Measurements from ENCODE around the gene SLC30A10.
A peak's percentile ranks its signal among the peaks of the same experiment; 100 is the strongest.
"Not testable (repeated sequence)": the region's sequence is repeated elsewhere in the genome, so short reads cannot be mapped to it uniquely, and the experiment has no call there.

Gene SLC30A10

GRCh38 chr1:219927956-219928790 lies at the start of gene SLC30A10:
Gene SLC30A10, minus strand, starts transcription at chr1:219928557. Its CDS starts 117 bp downstream, at chr1:219928440.
- in situ Hi-C loops (cut with MboI; ENCODE audit: low pct_unique_long_range_greater_than_20kb, low sequenced_read_pairs) = no loop called here
- DNase-seq = peak; percentile 16

GRCh38 chr1:219973213-219973612 lies 44.9 kb upstream of the SLC30A10 start:
- DNase-seq = no peak
- in situ Hi-C loops (cut with MboI; ENCODE audit: low pct_unique_long_range_greater_than_20kb, low sequenced_read_pairs) = no loop called here

DNA sequence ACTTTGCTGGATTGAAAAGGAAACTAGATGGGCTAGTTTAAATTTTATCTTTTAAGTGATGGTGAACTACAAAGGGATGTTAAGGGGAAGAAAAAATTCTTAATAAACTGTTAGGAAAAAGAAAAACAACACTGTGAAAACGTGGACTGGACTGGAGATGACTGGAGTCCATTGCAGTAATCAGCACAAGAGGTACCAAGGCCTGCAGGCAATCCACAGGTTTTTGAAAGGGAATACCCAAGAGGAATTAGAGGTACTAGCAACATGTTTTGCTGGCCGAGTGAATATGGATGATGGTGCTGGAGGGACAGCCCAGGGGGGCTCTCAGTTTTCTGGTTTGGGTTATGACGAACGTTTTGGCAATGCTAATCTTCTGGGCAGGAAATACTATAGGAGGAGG lies 39.0 kb upstream of the SLC30A10 start:
- DNase-seq = no peak
- in situ Hi-C loops (cut with MboI; ENCODE audit: low pct_unique_long_range_greater_than_20kb, low sequenced_read_pairs) = no loop called here

- in situ Hi-C loops (cut with MboI; ENCODE audit: low pct_unique_long_range_greater_than_20kb, low sequenced_read_pairs) = no loop called here
- DNase-seq = no peak
Measured at GRCh38 chr1:219966071-219966349, 37.7 kb upstream of the SLC30A10 start.

- in situ Hi-C loops (cut with MboI; ENCODE audit: low pct_unique_long_range_greater_than_20kb, low sequenced_read_pairs) = no loop called here
- no peak for DNase-seq
Measured at GRCh38 chr1:219965285-219966070, 37.1 kb upstream of the SLC30A10 start.

DNA sequence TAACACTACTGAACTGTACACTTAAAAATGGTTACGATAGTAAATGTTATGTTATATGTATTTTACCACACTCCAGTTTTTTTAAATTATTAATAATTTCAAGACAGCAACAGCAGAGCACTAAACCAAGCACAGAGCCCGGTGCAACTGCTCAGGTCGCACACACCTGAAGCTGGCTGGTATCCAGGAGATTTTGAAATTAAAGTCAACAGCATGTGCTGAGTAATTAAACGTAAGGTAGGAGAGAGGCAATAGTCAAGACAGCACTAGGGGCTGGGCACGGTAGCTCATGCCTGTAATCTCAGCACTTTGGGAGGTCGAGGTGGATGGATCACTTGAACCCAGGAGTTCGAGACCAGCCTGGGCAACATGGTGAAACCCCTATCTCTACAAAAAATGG lies 35.1 kb upstream of the SLC30A10 start:
- in situ Hi-C loops (cut with MboI; ENCODE audit: low pct_unique_long_range_greater_than_20kb, low sequenced_read_pairs) = no loop called here
- no peak for DNase-seq

DNA sequence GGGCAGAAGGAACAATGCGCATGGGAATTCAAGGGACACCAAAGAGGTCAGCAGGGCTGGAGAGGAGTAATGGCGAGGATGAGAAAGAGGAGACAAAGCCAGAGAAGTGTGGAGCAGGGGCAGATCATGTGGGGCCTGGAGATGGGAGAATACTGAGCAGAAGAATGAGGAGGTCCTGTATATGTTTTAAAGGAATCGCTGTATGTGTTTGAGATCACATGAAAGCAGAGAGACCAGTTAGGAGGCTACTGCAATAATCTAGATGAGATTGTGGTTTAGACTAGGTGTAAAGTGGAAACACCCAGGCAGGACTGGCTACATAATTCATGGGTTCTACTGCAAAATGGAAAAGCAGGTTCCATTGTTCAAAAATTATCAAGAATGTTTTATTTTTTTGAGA lies 33.3 kb upstream of the SLC30A10 start:
- in situ Hi-C loops (cut with MboI; ENCODE audit: low pct_unique_long_range_greater_than_20kb, low sequenced_read_pairs) = no loop called here
- DNase-seq = no peak

GRCh38 chr1:219959540-219960203 lies 31.3 kb upstream of the SLC30A10 start:
- peak; percentile 34 for DNase-seq
- in situ Hi-C loops (cut with MboI; ENCODE audit: low pct_unique_long_range_greater_than_20kb, low sequenced_read_pairs) = no loop called here

DNA sequence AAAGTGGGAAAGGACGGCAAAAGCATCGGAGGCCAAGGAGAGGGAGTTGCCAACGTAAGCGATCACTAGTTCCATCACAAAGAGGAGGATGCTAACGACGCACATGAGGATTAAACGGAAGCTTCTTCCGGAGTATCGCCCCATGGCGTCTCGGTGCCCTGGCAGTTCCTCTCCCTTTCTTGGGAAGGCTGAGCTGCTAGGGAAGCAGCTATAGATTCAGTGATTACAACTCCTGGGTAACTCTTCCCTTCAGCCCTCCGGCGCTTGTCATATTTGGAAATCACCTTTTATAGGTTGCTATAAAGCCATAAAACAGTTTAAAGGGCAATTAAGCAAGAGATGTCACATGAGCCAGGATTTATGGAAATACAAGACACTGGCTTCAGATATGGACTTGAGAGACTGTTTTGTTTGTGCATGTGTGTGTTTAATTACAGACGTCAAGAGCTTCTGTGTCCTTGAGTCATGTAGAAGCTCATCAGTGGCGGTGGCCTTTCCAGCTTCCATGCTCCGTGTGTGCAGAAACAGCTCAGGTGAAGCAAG lies 30.6 kb upstream of the SLC30A10 start:
- no peak for DNase-seq
- in situ Hi-C loops (cut with MboI; ENCODE audit: low pct_unique_long_range_greater_than_20kb, low sequenced_read_pairs) = no loop called here

DNA sequence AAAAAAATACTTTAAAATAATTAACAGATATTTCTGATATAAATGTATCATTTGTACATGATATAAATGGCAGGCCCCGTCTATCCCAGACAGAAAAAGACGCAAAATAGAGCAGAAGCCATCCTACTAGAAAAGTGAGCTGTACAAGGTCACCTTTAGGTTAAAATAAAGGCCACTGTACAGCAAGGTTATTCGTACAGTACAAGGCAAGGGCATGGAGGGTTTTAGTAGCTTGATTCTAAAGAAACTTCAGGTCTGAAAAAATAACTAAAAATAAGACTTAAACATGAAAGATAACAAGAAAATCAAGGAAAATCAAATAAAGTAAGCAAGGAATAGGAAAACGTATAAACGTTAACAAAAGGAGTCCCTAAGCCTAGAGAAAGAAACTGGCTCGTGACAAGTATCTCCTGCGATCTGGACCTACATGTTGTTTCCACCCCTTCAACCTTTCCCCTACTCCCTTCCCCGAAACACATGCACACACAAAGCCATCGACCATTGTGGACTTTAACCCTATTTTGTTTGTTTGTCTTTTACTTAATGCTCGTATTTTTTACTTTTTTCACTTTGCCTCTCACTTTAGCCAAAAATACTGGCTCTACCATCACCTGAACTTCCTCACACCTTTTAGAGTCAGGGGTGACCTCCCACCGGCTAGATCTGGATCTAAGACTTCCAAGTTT lies 26.5 kb upstream of the SLC30A10 start:
- in situ Hi-C loops (cut with MboI; ENCODE audit: low pct_unique_long_range_greater_than_20kb, low sequenced_read_pairs) = no loop called here

DNA sequence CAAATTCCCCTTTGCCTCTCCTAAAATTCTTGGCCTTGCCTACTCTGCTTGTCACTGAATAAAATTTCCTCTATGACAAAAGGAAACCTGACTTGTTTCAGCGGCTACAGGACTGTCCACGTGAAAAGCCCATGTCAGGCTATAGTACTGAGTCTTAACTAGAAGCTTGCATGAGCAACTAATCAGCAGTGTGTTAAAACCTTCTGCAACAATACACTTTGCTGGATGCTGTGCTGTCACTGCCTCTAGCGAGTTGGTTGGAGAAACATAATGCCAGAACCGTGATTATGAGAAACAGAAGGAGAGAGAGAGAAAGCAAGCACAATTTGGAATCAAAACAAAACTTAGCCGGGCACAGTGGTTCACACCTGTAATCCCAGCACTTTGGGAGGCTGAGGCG lies 25.7 kb upstream of the SLC30A10 start:
- in situ Hi-C loops (cut with MboI; ENCODE audit: low pct_unique_long_range_greater_than_20kb, low sequenced_read_pairs) = no loop called here
- no peak for DNase-seq

More for the DNA sequence above, 26.5 kb upstream of the SLC30A10 start:
- DNase-seq = no peak

GRCh38 chr1:219952361-219952760 lies 24.0 kb upstream of the SLC30A10 start:
- in situ Hi-C loops (cut with MboI; ENCODE audit: low pct_unique_long_range_greater_than_20kb, low sequenced_read_pairs) = no loop called here
- DNase-seq = no peak

DNA sequence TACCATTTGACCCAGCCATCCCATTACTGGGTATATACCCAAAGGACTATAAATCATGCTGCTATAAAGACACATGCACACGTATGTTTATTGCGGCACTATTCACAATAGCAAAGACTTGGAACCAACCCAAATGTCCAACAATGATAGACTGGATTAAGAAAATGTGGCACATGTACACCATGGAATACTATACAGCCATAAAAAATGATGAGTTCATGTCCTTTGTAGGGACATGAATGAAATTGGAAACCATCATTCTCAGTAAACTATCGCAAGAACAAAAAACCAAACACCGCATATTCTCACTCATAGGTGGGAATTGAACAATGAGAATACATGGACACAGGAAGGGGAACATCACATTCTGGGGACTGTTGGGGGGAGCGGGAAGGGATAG lies 20.9 kb upstream of the SLC30A10 start:
- in situ Hi-C loops (cut with MboI; ENCODE audit: low pct_unique_long_range_greater_than_20kb, low sequenced_read_pairs) = not testable (repeated sequence)

DNA sequence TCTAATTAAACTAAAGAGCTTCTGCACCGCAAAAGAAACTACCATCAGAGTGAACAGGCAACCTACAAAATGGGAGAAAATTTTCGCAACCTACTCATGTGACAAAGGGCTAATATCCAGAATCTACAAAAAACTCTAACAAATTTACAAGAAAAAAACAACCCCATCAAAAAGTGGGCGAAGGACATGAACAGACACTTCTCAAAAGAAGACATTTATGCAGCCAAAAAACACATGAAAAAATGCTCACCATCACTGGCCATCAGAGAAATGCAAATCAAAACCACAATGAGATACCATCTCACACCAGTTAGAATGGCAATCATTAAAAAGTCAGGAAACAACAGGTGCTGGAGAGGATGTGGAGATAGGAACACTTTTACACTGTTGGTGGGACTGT lies 20.4 kb upstream of the SLC30A10 start:
- in situ Hi-C loops (cut with MboI; ENCODE audit: low pct_unique_long_range_greater_than_20kb, low sequenced_read_pairs); DNase-seq: not testable (repeated sequence)

More for the DNA sequence above, 20.9 kb upstream of the SLC30A10 start:
- DNase-seq = not testable (repeated sequence)

DNA sequence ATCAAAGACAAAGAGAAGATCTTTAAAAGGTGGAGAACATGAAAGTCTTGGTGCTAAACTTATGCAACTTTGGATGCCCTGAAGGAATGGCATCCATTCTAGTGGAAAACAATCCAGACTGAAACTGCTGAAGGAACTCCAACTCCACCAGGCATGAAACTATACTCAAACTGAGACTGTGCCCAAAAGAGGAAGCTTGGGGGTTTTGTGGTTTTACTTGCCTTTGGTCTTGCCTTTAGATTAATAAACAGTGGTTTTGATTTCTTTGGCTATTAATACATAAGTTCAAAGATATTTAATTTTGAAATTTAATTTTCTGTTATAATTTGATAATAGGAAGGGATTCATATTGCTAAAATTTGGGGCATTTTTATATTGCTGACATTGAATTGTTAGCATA lies 17.4 kb upstream of the SLC30A10 start:
- in situ Hi-C loops (cut with MboI; ENCODE audit: low pct_unique_long_range_greater_than_20kb, low sequenced_read_pairs) = no loop called here
- peak; percentile 47 for DNase-seq

DNA sequence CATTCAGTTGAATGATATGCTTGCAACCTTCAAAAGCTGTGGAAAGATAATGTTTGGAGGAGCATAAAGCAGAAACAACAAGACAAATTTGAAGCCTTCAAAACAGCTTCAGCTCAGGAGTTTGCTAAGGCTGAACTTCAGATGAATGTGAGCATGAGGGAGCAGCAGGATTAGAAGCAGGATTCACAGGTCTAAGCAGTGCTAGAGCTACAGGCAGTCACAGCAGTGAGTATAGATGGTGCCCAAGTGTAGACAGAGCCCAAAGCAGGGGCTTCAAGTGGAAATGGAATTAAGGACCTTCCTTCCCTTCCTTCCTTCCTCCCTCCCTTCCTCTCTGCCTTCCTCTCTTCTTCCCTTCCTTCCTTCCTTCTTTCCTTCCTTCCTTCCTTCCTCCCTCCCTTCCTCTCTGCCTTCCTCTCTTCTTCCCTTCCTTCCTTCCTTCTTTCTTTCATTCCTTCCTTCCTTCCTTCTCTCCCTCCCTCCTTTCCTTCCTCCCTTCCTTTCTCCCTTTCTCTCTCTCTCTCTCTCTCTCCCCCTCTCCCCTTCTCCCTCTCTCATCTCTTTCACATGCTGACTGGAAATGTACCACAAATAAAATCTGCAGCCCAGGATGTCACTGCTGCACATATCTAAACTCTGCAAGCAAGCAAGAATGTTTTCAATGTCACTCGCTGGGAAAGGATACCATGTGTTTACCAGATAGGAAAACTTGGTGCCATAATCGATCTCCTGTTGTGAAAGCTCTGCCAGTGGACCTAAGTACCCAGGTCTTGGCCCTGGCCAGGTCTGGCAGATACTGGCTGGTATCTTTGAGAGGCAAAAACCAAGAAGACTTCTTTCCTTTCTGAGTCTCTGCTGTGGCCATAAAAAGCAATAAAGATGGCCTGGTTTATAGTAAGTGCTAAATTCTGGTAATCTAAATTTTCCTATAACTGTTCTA lies 13.1 kb upstream of the SLC30A10 start:
- in situ Hi-C loops (cut with MboI; ENCODE audit: low pct_unique_long_range_greater_than_20kb, low sequenced_read_pairs) = no loop called here

DNA sequence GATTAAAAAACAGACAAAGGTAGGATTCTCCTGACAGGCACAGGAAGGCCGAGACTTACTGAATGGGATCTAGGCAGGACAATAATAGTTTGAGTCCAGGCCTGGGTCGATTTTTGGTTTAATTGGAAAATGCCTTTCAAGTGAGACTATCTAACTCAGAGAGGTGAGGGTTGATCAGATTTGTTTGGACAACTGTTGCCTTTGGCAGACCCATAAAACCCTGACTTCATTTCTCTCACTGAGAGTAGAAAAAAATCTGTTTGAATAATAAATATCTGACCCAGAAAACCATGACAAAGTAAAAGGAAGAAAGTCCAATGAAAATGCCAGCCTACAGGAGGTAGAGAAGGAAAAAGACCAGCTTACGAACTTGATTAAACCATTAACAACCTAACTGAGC lies 12.3 kb upstream of the SLC30A10 start:
- no peak for DNase-seq
- in situ Hi-C loops (cut with MboI; ENCODE audit: low pct_unique_long_range_greater_than_20kb, low sequenced_read_pairs) = no loop called here

More for the DNA sequence above, 13.1 kb upstream of the SLC30A10 start:
- no peak for DNase-seq

- no peak for DNase-seq
- in situ Hi-C loops (cut with MboI; ENCODE audit: low pct_unique_long_range_greater_than_20kb, low sequenced_read_pairs) = no loop called here
Measured at GRCh38 chr1:219938706-219939105, 10.3 kb upstream of the SLC30A10 start.

Data from KBM-7 (cell line).